Liver (tissue), 9 donors: ENCODE results near the gene ADAMTS2. TPM values are rescaled to one million over a fixed set of nuclear protein-coding genes. Genes with fewer than 3 reads are reported as not detected.

Experiments used
- DNase-seq: peaks from one replicate; pipeline ENCODE4 v3.0.0-alpha.2; 2017; ENCODE audit warnings: low spot score
- H3K27ac ChIP-seq, 2 donors: one replicate each; pipeline ENCODE4 v1.7.0; 2013; ENCODE audit warnings: inconsistent platforms in 2 of 2, low read length in 2 of 2, control low read depth in 1 of 2, low read depth in 1 of 2, mild to moderate bottlenecking in 1 of 2
- H3K27me3 ChIP-seq, 4 donors: one replicate each; pipeline versions ENCODE4 v1.6.1 to v1.7.0; 2013; ENCODE audit warnings: low read length in 3 of 4, inconsistent platforms in 1 of 4, mild to moderate bottlenecking in 1 of 4, moderate library complexity in 1 of 4; ENCODE audit not compliant: control insufficient read depth in 4 of 4, insufficient read depth in 4 of 4
- H3K36me3 ChIP-seq, 4 donors: one replicate each; pipeline versions ENCODE4 v1.6.1 to v1.7.0; 2013; ENCODE audit warnings: low read length in 3 of 4, mild to moderate bottlenecking in 3 of 4, low read depth in 1 of 4, moderate library complexity in 1 of 4; ENCODE audit not compliant: control insufficient read depth in 4 of 4, insufficient read depth in 3 of 4
- H3K4me1 ChIP-seq, 4 donors: one replicate each; pipeline versions ENCODE4 v1.6.1 to v1.7.0; 2013; ENCODE audit warnings: low read length in 3 of 4, mild to moderate bottlenecking in 3 of 4, moderate library complexity in 1 of 4; ENCODE audit not compliant: control insufficient read depth in 4 of 4, insufficient read depth in 4 of 4
- H3K4me3 ChIP-seq, 3 donors: one replicate each; pipeline versions ENCODE4 v1.6.1 to v1.7.0; 2013; ENCODE audit warnings: low read length in 3 of 3, control low read depth in 1 of 3, low read depth in 1 of 3, mild to moderate bottlenecking in 1 of 3
- H3K9ac ChIP-seq, 2 donors: one replicate each; pipeline ENCODE4 v1.7.0; 2013; ENCODE audit warnings: low read length in 2 of 2, mild to moderate bottlenecking in 2 of 2, moderate library complexity in 2 of 2, control low read depth in 1 of 2, low read depth in 1 of 2
- H3K9me3 ChIP-seq, 4 donors: one replicate each; pipeline versions ENCODE4 v1.6.1 to v1.7.0; 2013; ENCODE audit warnings: low read length in 3 of 4; ENCODE audit not compliant: control insufficient read depth in 4 of 4
- EGR1 ChIP-seq, 2 donors: IDR thresholded peaks; 2 replicates each; pipeline ENCODE4 v1.6.1; 2016 to 2018; ENCODE audit warnings: antibody characterized with exemption in 2 of 2, low read depth in 2 of 2
- FOXA1 ChIP-seq: IDR thresholded peaks from 2 replicates; pipeline ENCODE4 v1.6.1; 2016; ENCODE audit warnings: antibody characterized with exemption
- GABPA ChIP-seq, 2 donors: IDR thresholded peaks in 1 of 2; conservative IDR thresholded peaks in 1 of 2; 2 replicates each; pipeline ENCODE4 v1.6.1; 2016; ENCODE audit warnings: antibody characterized with exemption in 2 of 2, mild to moderate bottlenecking in 1 of 2, moderate library complexity in 1 of 2
- HNF4G ChIP-seq: IDR thresholded peaks from 2 replicates; pipeline ENCODE4 v1.6.1; 2016; ENCODE audit warnings: antibody characterized with exemption
- JUND ChIP-seq, 2 donors: IDR thresholded peaks; 2 replicates each; pipeline ENCODE4 v1.6.1; 2016; ENCODE audit warnings: antibody characterized with exemption in 2 of 2
- NR2F2 ChIP-seq: IDR thresholded peaks from 2 replicates; pipeline ENCODE4 v1.6.1; 2016; ENCODE audit warnings: antibody characterized with exemption
- RAD21 ChIP-seq, 2 donors: IDR thresholded peaks; 2 replicates each; pipeline ENCODE4 v1.6.1; 2016; ENCODE audit warnings: antibody characterized with exemption in 2 of 2, mild to moderate bottlenecking in 2 of 2
- REST ChIP-seq: IDR thresholded peaks from 2 replicates; pipeline ENCODE4 v1.6.1; 2016; ENCODE audit warnings: antibody characterized with exemption, mild to moderate bottlenecking
- RXRA ChIP-seq, 2 donors: IDR thresholded peaks; 2 replicates each; pipeline ENCODE4 v1.6.1; 2017 to 2018; ENCODE audit warnings: antibody characterized with exemption in 2 of 2, mild to moderate bottlenecking in 1 of 2
- SP1 ChIP-seq: IDR thresholded peaks from 2 replicates; pipeline ENCODE4 v1.6.1; 2018; ENCODE audit warnings: antibody characterized with exemption, mild to moderate bottlenecking
- TAF1 ChIP-seq: conservative IDR thresholded peaks from 2 replicates; pipeline ENCODE4 v1.6.1; 2016; ENCODE audit warnings: antibody characterized with exemption, mild to moderate bottlenecking
- YY1 ChIP-seq: IDR thresholded peaks from 2 replicates; pipeline ENCODE4 v1.6.1; 2016; ENCODE audit warnings: antibody characterized with exemption, mild to moderate bottlenecking
- ZBTB33 ChIP-seq: IDR thresholded peaks from 2 replicates; pipeline ENCODE4 v1.6.1; 2016; ENCODE audit warnings: antibody characterized with exemption
- WGBS: extraction: QIAGEN DNeasy Blood & Tissue Kit; methylation state at CpG from one replicate; pipeline ENCODE4 v1.1.7; 2013; 5-methylcytosine and 5-hydroxymethylcytosine counted together
- polyA plus RNA-seq, 2 donors: library from polyadenylated mRNA; stranded (reverse) in 1 of 2; unstranded in 1 of 2; fragments of 200-250 nt in 1 of 2; fragments of >200 nt in 1 of 2; fragmentation: Nextera tagmentation in 1 of 2; extraction: Ambion mirVana in 1 of 2; gene quantifications; one replicate each; pipeline versions ENCODE4 v1.2.1 to v1.2.3, GENCODE V29; 2013 to 2015
- total RNA-seq, 2 donors: library from RNA; depleted of rRNA; stranded (reverse); fragments of >200 nt; gene quantifications; one replicate each; pipeline ENCODE4 v1.2.3, GENCODE V29; 2014
- TF ChIP-seq, protein P1 (sequence below): IDR thresholded peaks from 2 replicates; pipeline ENCODE4 v1.6.1; 2016; ENCODE audit warnings: antibody characterized with exemption
- TF ChIP-seq, protein P2 (sequence below): fragments of 150-350 bp; IDR thresholded peaks from 2 replicates; pipeline ENCODE4 v1.5.1; 2017; ENCODE audit warnings: improper control_type of control experiment, low read depth, low read length; ENCODE audit not compliant: missing input control
- donor health status: healthy.
- donor health status: healthy.
- donor health status: healthy.
- donor health status: healthy.
- donor health status: healthy.

The ADAMTS2 gene
- total and polyA plus RNA-seq, 4 donors, result 2.7 to 24.3 (median 12.0) TPM

GRCh38 chr5:179123491-179124272 lies 221.6 kb downstream of the ADAMTS2 start:
- 92% methylated on average over 19 of the region's 19 CpGs for WGBS
- Histone ChIP-seq H3K4me3 (no peak overlapping the region), H3K27ac (no peak overlapping the region), H3K9ac (no peak overlapping the region), H3K9me3 (peaks cover 3 to 15% (median 10%) of the 10 kb centered on the region in 4 donors), H3K36me3 (peaks cover 0 to 3% (median 0%) of the 10 kb centered on the region in 4 donors), H3K4me1 (peaks cover 0 to under 1% (median 0%) of the 10 kb centered on the region in 4 donors), H3K27me3 (no peaks in the 10 kb centered on the region)
- no peak for DNase-seq
- TF ChIP-seq GABPA (IDR thresholded peaks at IDR 0.05 in 1 of 2, conservative IDR thresholded peaks at IDR 0.05 in 1 of 2) (no peak), SP1 (no peak), RXRA (IDR thresholded peaks at IDR 0.05) (no peak), ZBTB33 (no peak), HNF4G (no peak), TAF1 (no peak), NR2F2 (no peak), YY1 (no peak), REST (no peak), EGR1 (IDR thresholded peaks at IDR 0.05; ENCODE audit: low read depth in 2 of 2) (no peak)
- TF ChIP-seq, protein P1, sequence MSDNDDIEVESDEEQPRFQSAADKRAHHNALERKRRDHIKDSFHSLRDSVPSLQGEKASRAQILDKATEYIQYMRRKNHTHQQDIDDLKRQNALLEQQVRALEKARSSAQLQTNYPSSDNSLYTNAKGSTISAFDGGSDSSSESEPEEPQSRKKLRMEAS, result no peak
- TF ChIP-seq, protein P2, sequence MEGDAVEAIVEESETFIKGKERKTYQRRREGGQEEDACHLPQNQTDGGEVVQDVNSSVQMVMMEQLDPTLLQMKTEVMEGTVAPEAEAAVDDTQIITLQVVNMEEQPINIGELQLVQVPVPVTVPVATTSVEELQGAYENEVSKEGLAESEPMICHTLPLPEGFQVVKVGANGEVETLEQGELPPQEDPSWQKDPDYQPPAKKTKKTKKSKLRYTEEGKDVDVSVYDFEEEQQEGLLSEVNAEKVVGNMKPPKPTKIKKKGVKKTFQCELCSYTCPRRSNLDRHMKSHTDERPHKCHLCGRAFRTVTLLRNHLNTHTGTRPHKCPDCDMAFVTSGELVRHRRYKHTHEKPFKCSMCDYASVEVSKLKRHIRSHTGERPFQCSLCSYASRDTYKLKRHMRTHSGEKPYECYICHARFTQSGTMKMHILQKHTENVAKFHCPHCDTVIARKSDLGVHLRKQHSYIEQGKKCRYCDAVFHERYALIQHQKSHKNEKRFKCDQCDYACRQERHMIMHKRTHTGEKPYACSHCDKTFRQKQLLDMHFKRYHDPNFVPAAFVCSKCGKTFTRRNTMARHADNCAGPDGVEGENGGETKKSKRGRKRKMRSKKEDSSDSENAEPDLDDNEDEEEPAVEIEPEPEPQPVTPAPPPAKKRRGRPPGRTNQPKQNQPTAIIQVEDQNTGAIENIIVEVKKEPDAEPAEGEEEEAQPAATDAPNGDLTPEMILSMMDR, result no peak

- WGBS, result 82% methylated on average over 2 of the region's 2 CpGs
- H3K4me3 ChIP-seq, result no peak overlapping the region
- no peaks in the 10 kb centered on the region for H3K27me3 ChIP-seq
- H3K36me3 ChIP-seq, result peaks cover 0 to 3% (median 0%) of the 10 kb centered on the region in 4 donors
- H3K27ac ChIP-seq, result no peak overlapping the region
- no peak for DNase-seq
- peaks cover 0 to 2% (median 0%) of the 10 kb centered on the region in 4 donors for H3K4me1 ChIP-seq
- H3K9me3 ChIP-seq, result peaks cover 3 to 15% (median 10%) of the 10 kb centered on the region in 4 donors
- no peak overlapping the region for H3K9ac ChIP-seq
- TF ChIP-seq ZBTB33 (no peak), RAD21 (IDR thresholded peaks at IDR 0.05) (no peak), FOXA1 (no peak), REST (no peak), JUND (IDR thresholded peaks at IDR 0.05) (no peak), SP1 (no peak)
- TF ChIP-seq, protein P2, result no peak
Observed at GRCh38 chr5:179123109-179123426, 222.2 kb downstream of the ADAMTS2 start.
